ENCODE data around the gene NAGPA. TPM values are rescaled to one million over a fixed set of nuclear protein-coding genes. Genes with fewer than 3 reads are reported as not detected.

NAGPA gene
- total RNA-seq, 3 donors from 2014 or later (not counting 1 experiment from before 2014, with no cell fraction given): 14.7 to 27.8 (median 23.0) TPM

- H3K27me3 ChIP-seq (ENCODE audit: control insufficient read depth, insufficient read depth, low read length): no peaks in the 10 kb centered on the region
- H3K4me1 ChIP-seq (ENCODE audit: control insufficient read depth, insufficient read depth, low read length): no peaks in the 10 kb centered on the region
- WGBS (ENCODE audit: insufficient coverage): 89% methylated on average over 8 of the region's 8 CpGs
- intact Hi-C loops (cut with micrococcal nuclease): no loop called here
- H3K27me3 Mint-ChIP-seq (ENCODE audit: low read depth in 2 of 2): peaks cover 9% of the 10 kb centered on the region in 2 donors
- H3K9me3 Mint-ChIP-seq: no peaks in the 10 kb centered on the region
- H3K36me3 Mint-ChIP-seq: no peaks in the 10 kb centered on the region
- no peak overlapping the region for H3K4me3 ChIP-seq (ENCODE audit: low read length)
- H3K9me3 ChIP-seq (ENCODE audit: control insufficient read depth, insufficient read depth, low read length): no peaks in the 10 kb centered on the region
- H3K4me3 Mint-ChIP-seq: no peak overlapping the region
- ATAC-seq (no peak), DNase-seq (no peak)
- no peak overlapping the region for H3K27ac Mint-ChIP-seq
- no peak overlapping the region for H3K27ac ChIP-seq (ENCODE audit: low read length)
- no peaks in the 10 kb centered on the region for H3K36me3 ChIP-seq (ENCODE audit: control insufficient read depth, insufficient read depth, low read length)
- H3K4me1 Mint-ChIP-seq: no peaks in the 10 kb centered on the region
- TF ChIP-seq, protein P1, sequence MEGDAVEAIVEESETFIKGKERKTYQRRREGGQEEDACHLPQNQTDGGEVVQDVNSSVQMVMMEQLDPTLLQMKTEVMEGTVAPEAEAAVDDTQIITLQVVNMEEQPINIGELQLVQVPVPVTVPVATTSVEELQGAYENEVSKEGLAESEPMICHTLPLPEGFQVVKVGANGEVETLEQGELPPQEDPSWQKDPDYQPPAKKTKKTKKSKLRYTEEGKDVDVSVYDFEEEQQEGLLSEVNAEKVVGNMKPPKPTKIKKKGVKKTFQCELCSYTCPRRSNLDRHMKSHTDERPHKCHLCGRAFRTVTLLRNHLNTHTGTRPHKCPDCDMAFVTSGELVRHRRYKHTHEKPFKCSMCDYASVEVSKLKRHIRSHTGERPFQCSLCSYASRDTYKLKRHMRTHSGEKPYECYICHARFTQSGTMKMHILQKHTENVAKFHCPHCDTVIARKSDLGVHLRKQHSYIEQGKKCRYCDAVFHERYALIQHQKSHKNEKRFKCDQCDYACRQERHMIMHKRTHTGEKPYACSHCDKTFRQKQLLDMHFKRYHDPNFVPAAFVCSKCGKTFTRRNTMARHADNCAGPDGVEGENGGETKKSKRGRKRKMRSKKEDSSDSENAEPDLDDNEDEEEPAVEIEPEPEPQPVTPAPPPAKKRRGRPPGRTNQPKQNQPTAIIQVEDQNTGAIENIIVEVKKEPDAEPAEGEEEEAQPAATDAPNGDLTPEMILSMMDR (IDR thresholded peaks at IDR 0.05): no peak
These were observed 10.3 kb upstream of the NAGPA start for GRCh38 chr16:5044011-5044540.

GRCh38 chr16:5042574-5043171 lies 8.9 kb upstream of the NAGPA start:
- 85% methylated on average over 13 of the region's 14 CpGs for WGBS (ENCODE audit: insufficient coverage)
- Histone ChIP-seq H3K4me3 (ENCODE audit: low read length) (no peak overlapping the region), H3K4me1 (ENCODE audit: control insufficient read depth, insufficient read depth, low read length) (no peaks in the 10 kb centered on the region), H3K9me3 (ENCODE audit: control insufficient read depth, insufficient read depth, low read length) (no peaks in the 10 kb centered on the region), H3K36me3 (ENCODE audit: control insufficient read depth, insufficient read depth, low read length) (no peaks in the 10 kb centered on the region), H3K27ac (ENCODE audit: low read length) (no peak overlapping the region), H3K27me3 (ENCODE audit: control insufficient read depth, insufficient read depth, low read length) (no peaks in the 10 kb centered on the region)
- ATAC-seq: no peak
- Mint-ChIP-seq H3K9me3 (no peaks in the 10 kb centered on the region), H3K4me3 (no peak overlapping the region), H3K27ac (no peak overlapping the region), H3K4me1 (no peaks in the 10 kb centered on the region), H3K27me3 (ENCODE audit: low read depth in 2 of 2) (peaks cover 6 to 9% of the 10 kb centered on the region in 2 donors), H3K36me3 (no peaks in the 10 kb centered on the region)
- intact Hi-C loops (cut with micrococcal nuclease): no loop called here
- TF ChIP-seq, protein P1 (IDR thresholded peaks at IDR 0.05): no peak
- no peak for DNase-seq

- DNase-seq (no peak), ATAC-seq (no peak)
- H3K36me3 ChIP-seq (ENCODE audit: control insufficient read depth, insufficient read depth, low read length): no peaks in the 10 kb centered on the region
- Mint-ChIP-seq H3K27me3 (ENCODE audit: low read depth in 2 of 2) (peaks cover 1 to 2% of the 10 kb centered on the region in 2 donors), H3K36me3 (no peaks in the 10 kb centered on the region), H3K9me3 (no peaks in the 10 kb centered on the region), H3K4me1 (no peaks in the 10 kb centered on the region), H3K27ac (no peak overlapping the region), H3K4me3 (no peak overlapping the region)
- H3K4me3 ChIP-seq (ENCODE audit: low read length): no peak overlapping the region
- H3K27me3 ChIP-seq (ENCODE audit: control insufficient read depth, insufficient read depth, low read length): no peaks in the 10 kb centered on the region
- H3K27ac ChIP-seq (ENCODE audit: low read length): no peak overlapping the region
- H3K9me3 ChIP-seq (ENCODE audit: control insufficient read depth, insufficient read depth, low read length): no peaks in the 10 kb centered on the region
- TF ChIP-seq, protein P1 (IDR thresholded peaks at IDR 0.05): no peak
- intact Hi-C loops (cut with micrococcal nuclease): no loop called here
- H3K4me1 ChIP-seq (ENCODE audit: control insufficient read depth, insufficient read depth, low read length): no peaks in the 10 kb centered on the region
- 82% methylated on average over 12 of the region's 12 CpGs for WGBS (ENCODE audit: insufficient coverage)
These were observed 7.9 kb upstream of the NAGPA start for GRCh38 chr16:5041600-5042133.
